Skeletal muscle tissue (tissue), 4 donors: ENCODE results near the gene CALML5. TPM values are rescaled to one million over a fixed set of nuclear protein-coding genes. Genes with fewer than 3 reads are reported as not detected.

Source experiments
- H3K27ac ChIP-seq: one replicate; pipeline ENCODE4 v1.7.0; 2013; ENCODE audit warnings: mild to moderate bottlenecking, low read depth, low read length, inconsistent platforms
- H3K27me3 ChIP-seq, 3 donors: one replicate each; pipeline ENCODE4 v1.7.0; 2013; ENCODE audit warnings: low read length in 3 of 3; ENCODE audit not compliant: control insufficient read depth in 3 of 3, insufficient read depth in 3 of 3
- H3K36me3 ChIP-seq, 3 donors: one replicate each; pipeline ENCODE4 v1.7.0; 2013; ENCODE audit warnings: low read length in 3 of 3; ENCODE audit not compliant: control insufficient read depth in 3 of 3, insufficient read depth in 3 of 3
- H3K4me1 ChIP-seq, 3 donors: one replicate each; pipeline ENCODE4 v1.7.0; 2013; ENCODE audit warnings: low read length in 3 of 3, mild to moderate bottlenecking in 3 of 3; ENCODE audit not compliant: control insufficient read depth in 3 of 3, insufficient read depth in 3 of 3
- H3K4me3 ChIP-seq, 3 donors: one replicate each; pipeline ENCODE4 v1.7.0; 2013; ENCODE audit warnings: low read length in 3 of 3
- H3K9ac ChIP-seq, 3 donors: one replicate each; pipeline ENCODE4 v1.7.0; 2013; ENCODE audit warnings: low read length in 3 of 3, mild to moderate bottlenecking in 3 of 3, moderate library complexity in 2 of 3, low read depth in 1 of 3
- H3K9me3 ChIP-seq, 3 donors: one replicate each; pipeline ENCODE4 v1.7.0; 2013; ENCODE audit warnings: low read length in 3 of 3; ENCODE audit not compliant: control insufficient read depth in 3 of 3
- total RNA-seq: library from RNA; depleted of rRNA; stranded (reverse); fragments of >200 nt; gene quantifications from one replicate; pipeline ENCODE4 v1.2.3, GENCODE V29; 2014
- donor health status: Osteomylitis.

The CALML5 gene
- total RNA-seq, 1 donor from 2014 or later = not detected

DNA sequence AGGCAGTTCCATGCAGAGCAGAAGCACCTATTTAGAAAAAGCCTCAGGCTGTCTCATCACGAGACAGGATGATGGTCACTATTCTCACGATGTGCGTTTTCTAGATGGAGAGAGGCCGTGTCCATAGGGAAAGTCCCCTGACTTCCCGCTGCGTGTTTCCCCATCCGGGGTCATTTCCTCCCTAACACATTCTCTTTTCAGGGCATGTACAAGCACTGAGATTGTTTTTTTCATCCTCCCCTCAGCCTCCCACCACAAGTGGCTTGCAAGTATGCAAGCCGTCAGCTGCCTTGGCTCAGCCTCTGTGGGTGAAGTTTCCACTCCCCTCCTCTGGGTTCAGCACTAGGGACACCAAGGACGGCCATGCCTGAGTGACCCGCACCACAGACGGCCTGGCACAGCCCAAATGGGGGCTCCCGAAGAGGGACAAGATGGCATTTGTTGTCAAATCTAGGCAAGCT, 2.7 kb upstream of the CALML5 start:
- H3K27ac ChIP-seq = no peak overlapping the region
- H3K36me3 ChIP-seq = no peaks in the 10 kb centered on the region
- no peak overlapping the region for H3K4me3 ChIP-seq
- peaks cover 0 to 2% (median 0%) of the 10 kb centered on the region in 3 donors for H3K9me3 ChIP-seq
- peaks cover 0 to 2% (median 2%) of the 10 kb centered on the region in 3 donors for H3K27me3 ChIP-seq
- no peak overlapping the region for H3K9ac ChIP-seq
- H3K4me1 ChIP-seq = peaks cover 0 to 4% (median 0%) of the 10 kb centered on the region in 3 donors

DNA sequence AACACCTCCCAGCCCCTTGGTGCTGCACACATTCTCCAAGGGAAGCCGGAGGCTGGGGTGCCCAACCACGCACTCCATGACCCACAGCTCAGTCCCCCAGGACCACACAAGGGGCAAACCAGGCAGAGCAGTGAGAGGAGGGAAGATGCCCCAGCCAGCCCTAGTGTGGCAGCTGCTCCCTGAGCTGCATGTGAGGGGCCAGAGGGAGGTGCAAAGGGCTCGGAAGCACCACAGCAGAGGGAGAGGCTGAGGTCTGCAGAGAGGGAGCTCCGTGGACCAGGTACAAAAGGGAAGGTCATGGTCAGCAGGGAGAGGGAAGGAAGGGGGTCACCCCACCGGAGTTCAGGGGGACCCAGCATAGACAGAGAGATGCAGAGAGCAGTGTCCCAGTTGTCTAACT, 1.5 kb upstream of the CALML5 start:
- H3K4me1 ChIP-seq = peaks cover 0 to 4% (median 0%) of the 10 kb centered on the region in 3 donors

DNA sequence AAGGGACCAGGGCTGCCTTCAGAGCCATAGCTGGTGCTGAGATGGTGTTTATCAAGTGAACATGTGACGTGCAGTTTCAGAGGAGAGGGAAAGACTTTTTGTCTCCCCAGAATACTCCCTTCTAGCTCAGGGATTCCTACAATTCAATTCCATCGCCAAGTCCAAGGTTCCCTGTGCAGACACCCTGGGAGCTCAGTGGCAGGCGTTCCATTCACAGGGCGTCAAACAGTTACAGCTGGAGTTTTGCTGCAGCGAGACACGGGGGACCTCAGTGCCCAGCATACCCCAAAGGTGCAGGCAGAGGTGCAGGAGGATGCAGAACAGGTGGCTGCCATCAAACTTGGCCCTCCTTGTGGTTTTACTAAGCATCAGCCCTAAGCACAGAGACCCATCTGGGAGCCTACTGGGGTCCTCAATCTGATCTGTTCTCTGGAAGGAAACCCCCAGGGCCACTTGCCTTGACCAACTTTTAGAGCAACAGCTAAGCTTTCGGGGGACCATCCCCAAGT, 846 bp upstream of the CALML5 start:
- Histone ChIP-seq H3K27ac (no peak overlapping the region), H3K4me1 (peaks cover 0 to 4% (median 0%) of the 10 kb centered on the region in 3 donors), H3K9ac (no peak overlapping the region), H3K36me3 (no peaks in the 10 kb centered on the region), H3K4me3 (no peak overlapping the region), H3K9me3 (peaks cover 0 to 2% (median 0%) of the 10 kb centered on the region in 3 donors), H3K27me3 (peaks cover 0 to 2% (median 2%) of the 10 kb centered on the region in 3 donors)

More for the DNA sequence above, 1.5 kb upstream of the CALML5 start:
- Histone ChIP-seq H3K9ac (no peak overlapping the region), H3K27me3 (peaks cover 0 to 2% (median 2%) of the 10 kb centered on the region in 3 donors), H3K36me3 (no peaks in the 10 kb centered on the region), H3K27ac (no peak overlapping the region), H3K9me3 (peaks cover 0 to 2% (median 0%) of the 10 kb centered on the region in 3 donors), H3K4me3 (no peak overlapping the region)

DNA sequence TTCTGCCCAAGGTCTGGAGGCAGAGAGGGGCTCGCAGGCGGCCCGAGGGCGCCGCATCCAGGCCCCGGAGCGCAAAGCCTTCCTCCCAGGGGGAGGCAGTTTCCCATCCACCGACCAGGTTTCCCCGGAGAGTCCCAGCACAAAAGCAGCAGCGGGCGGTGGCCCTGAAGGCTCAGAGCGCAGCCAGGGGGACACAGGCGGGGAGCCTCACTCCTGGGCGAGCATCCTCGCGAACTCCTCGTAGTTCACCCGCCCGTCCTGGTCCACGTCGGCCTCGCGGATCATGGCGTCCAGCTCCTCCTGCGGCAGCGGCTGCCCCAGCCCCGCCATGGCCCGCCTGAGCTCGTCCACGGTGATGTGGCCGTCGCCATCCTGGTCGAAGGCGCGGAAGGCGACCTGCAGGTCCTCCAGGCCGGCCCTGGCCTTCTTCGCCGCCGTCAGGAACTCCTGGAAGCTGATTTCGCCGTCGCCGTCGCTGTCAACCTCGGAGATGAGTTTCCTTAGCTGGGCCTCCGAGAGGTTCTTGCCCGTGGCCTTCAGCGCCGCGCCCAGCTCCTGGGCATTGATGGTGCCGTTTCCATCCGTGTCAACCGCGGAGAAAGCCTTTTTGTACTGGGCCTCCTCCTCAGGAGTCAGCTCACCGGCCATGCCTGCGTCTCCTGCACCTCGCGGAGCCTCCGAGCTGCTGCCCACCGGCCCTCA, 428 bp downstream of the CALML5 start:
- H3K9me3 ChIP-seq = peaks cover 0 to 2% (median 0%) of the 10 kb centered on the region in 3 donors
- no peaks in the 10 kb centered on the region for H3K36me3 ChIP-seq
- no peak overlapping the region for H3K9ac ChIP-seq
- no peak overlapping the region for H3K4me3 ChIP-seq
- H3K27me3 ChIP-seq = peaks cover 0 to 2% (median 0%) of the 10 kb centered on the region in 3 donors
- peaks cover 0 to 4% (median 0%) of the 10 kb centered on the region in 3 donors for H3K4me1 ChIP-seq
- H3K27ac ChIP-seq = no peak overlapping the region

DNA sequence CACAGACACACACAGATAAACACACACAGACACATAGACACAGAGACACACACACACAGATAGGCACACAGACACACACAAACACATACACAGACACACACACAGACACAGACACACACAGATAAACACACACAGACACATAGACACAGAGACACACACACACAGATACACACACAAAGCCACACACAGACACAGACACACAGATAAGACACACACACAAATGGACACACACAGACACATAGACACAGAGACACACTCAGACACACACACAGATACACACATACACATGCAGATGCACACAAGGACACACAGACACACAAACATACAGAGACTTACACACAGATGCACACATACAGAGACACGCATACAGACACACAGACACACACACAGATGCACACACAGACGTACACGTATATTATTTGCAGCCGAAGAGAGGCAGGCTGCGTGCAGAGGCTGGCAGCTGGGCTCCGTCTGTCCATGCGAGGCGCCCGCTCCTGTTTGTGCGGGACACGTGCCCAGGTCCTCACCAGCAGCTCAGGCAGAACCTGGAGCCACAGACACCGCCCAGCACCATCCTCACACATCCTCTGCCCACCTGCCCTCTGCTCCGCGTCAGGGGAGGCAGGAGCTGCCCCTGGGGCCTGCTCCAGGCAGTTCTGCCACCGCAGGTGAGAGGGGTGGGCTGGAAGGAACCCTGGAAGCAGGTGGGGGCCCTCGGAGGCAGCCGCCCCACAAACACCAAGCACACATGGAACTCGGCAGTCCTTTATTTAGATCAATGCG, 1.2 kb downstream of the CALML5 start:
- H3K4me1 ChIP-seq = peaks cover 0 to under 1% (median 0%) of the 10 kb centered on the region in 3 donors
- H3K9ac ChIP-seq = no peak overlapping the region
- peaks cover 0 to 2% (median 0%) of the 10 kb centered on the region in 3 donors for H3K9me3 ChIP-seq
- no peak overlapping the region for H3K4me3 ChIP-seq
- no peak overlapping the region for H3K27ac ChIP-seq
- H3K36me3 ChIP-seq = no peaks in the 10 kb centered on the region
- peaks cover 0 to 2% (median 0%) of the 10 kb centered on the region in 3 donors for H3K27me3 ChIP-seq

DNA sequence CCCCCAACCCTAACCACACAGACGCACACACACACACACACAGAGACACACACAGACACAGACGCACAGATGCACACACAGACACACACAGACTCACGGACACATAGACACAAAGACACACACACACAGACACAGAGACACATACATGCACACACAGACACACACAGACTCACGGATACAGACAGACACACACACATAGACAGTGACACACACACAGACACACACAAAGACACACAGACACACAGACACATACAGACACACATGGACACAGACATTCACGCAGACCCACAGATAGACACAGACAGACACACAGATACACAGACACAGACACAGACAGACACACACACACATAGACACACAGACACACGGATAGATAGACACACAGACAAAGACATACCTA, 2.1 kb downstream of the CALML5 start:
- Histone ChIP-seq H3K4me1 (no peaks in the 10 kb centered on the region), H3K9me3 (peaks cover 0 to 5% (median 0%) of the 10 kb centered on the region in 3 donors), H3K27me3 (peaks cover 0 to 2% (median 0%) of the 10 kb centered on the region in 3 donors), H3K27ac (no peak overlapping the region), H3K4me3 (no peak overlapping the region), H3K9ac (no peak overlapping the region), H3K36me3 (no peaks in the 10 kb centered on the region)

DNA sequence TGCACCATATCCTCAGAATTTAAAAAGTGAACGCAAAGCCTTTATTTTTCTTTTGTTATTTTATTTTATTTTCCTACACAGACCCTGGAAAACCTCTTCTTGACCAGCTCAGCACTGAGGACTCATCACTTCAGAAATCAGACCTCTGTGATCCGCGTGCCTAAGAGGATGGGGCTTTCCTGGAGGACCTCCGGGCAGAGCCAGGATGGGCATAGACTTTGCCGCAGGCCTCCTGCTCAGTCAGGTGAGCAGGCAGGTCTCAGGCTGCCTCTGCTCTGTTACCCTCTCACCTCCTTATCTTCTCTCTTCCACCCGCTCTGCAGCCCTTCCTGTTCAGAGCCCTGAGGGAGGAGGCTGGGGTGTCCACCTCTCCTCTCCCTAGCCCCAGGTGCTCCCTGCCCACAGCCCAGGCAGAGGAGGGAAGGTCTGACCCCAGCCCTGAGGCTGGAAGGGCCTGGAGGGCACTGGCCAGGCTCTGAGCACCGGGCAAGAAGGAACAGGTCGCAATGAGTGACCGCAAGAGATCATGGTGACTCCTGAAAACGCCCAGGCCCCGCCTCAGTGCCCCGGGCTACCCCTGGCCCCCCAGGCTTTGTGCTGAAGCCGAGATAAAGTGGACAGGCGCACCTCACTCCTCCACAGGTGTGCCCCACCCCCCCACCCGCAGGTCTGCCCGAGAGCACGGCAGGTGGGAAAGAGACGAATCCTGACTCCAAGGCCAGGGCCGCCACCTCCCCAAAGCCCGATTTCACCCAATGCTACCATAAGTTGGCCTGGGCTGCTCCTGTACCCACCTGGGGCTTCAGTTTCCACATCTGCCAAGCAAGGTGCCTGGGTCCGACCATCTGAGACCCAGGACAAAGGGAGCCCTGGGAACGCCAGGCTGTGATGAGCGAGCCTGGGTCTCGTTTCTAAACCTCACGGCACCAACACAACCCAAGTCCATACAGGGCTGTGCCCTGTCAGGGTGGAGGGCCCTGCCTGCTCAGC, 2.8 kb downstream of the CALML5 start:
- no peaks in the 10 kb centered on the region for H3K36me3 ChIP-seq

DNA sequence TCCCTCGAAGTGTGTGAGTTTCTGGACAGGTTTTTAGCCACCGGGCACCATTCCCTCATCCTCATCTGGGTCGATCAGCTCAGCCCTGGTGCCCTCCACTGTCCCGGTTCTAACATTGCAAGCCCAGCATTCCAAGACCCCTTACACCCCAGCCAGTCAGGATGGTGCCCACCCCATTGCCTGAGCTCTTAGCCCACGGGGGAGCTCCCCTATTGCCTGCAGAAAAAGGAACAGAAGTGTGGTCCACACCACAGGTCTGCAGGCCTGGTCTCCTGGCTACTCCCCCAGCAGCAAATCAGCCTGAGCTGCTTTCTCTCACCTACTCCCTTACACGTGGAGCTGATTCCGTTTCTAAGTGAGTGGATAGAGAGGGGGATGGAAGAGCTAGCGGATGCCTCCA, 4.8 kb downstream of the CALML5 start:
- no peaks in the 10 kb centered on the region for H3K4me1 ChIP-seq
- no peaks in the 10 kb centered on the region for H3K36me3 ChIP-seq
- H3K27me3 ChIP-seq = peaks cover 0 to 2% (median 0%) of the 10 kb centered on the region in 3 donors
- no peak overlapping the region for H3K27ac ChIP-seq
- H3K4me3 ChIP-seq = no peak overlapping the region
- no peak overlapping the region for H3K9ac ChIP-seq
- peaks cover 0 to 5% (median 0%) of the 10 kb centered on the region in 3 donors for H3K9me3 ChIP-seq

More for the DNA sequence above, 2.8 kb downstream of the CALML5 start:
- Histone ChIP-seq H3K27ac (no peak overlapping the region), H3K4me1 (no peaks in the 10 kb centered on the region), H3K9ac (no peak overlapping the region), H3K4me3 (no peak overlapping the region), H3K9me3 (peaks cover 0 to 5% (median 0%) of the 10 kb centered on the region in 3 donors), H3K27me3 (peaks cover 0 to 2% (median 0%) of the 10 kb centered on the region in 3 donors)

DNA sequence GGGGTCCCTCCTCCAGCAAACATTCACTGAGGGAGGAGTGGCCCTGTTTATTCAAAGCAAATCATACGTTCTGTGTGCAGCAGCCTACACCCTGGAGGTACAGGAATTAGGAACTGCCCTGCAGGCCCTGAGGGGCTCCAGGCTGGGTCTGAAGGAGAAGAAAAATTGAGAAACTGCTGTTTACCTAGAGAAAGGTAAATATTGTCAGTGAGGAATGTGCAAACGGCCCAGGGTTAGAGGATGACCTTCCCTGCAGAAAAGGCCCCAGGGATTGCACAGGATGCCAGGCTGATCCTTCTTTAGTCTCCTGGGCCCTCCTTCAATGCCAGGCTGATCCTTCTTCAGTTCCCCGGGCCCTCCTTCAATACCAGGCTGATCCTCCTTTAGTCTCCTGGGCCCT, 5.7 kb downstream of the CALML5 start:
- Histone ChIP-seq H3K9me3 (peaks cover 0 to 4% (median 0%) of the 10 kb centered on the region in 3 donors), H3K27me3 (no peaks in the 10 kb centered on the region), H3K9ac (no peak overlapping the region), H3K36me3 (no peaks in the 10 kb centered on the region), H3K4me1 (no peaks in the 10 kb centered on the region), H3K27ac (no peak overlapping the region), H3K4me3 (no peak overlapping the region)
